ENCODE results near the gene ZNF428.
A peak's percentile ranks its signal among the peaks of the same experiment; 100 is the strongest.
"Not testable (repeated sequence)": the region's sequence is repeated elsewhere in the genome, so short reads cannot be mapped to it uniquely, and the experiment has no call there.

The ZNF428 gene

DNA sequence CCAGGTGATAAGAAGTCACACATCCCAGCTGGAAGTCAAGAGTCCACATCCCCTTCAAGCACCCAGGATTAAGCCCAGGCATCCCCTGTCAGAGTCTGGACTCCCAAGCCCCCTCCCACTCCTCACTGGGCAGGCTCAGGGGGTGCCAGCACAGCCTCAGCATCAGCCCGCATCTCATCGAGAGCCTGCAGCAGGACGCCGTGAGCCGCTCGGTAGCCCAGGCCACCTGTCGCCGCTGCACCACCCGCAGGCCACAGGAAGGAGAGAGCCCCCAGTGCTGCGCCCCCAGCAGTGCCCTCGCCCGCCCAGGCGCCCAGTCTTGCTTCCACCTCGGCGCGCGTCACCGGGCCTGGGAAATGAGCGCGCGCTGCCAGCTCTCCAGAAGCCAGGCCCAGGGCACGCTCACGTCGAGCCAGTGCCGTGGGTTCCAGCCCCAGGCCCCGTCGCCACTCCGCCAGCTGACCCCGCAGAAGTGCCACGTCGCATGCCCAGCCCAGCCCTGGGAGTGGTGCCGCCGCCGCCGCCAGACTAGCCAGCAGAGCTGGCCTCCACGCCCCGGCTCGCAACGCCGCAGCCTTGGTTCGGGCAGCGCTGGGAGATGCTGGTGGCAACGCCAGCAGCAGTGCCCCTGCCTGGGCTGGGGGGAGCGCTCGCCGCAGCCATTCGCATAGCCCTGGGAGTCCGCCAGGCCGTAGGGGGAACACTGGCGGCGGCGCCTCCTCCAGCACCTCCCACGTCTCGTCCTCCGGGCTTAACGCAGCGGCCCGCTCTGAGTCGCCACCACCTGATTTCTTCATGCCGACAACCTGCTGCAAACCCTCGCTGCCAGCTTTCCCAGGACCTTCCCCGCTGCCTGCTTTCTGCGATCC, 27.3 kb downstream of the ZNF428 start:
- DNase-seq, result no peak

DNA sequence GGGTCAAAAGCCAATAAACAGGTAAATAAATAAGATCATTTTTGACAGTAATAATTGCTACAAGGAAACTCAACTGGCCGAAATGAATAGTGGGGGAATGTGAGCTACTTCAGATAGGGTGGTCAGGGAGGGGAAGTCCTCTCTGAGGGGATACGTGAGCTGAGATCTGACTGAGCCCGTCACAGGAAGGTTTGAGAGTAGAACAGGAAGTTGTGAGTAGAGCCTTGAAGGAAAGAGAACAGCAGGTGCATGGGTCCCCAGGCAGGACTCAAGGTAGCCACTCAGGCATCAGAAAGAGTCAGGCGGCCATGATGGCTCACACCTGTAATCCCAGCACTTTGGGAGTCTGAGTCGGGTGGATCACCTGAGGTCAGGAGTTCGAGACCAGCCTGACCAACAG, 29.8 kb downstream of the ZNF428 start:
- no peak for DNase-seq

DNA sequence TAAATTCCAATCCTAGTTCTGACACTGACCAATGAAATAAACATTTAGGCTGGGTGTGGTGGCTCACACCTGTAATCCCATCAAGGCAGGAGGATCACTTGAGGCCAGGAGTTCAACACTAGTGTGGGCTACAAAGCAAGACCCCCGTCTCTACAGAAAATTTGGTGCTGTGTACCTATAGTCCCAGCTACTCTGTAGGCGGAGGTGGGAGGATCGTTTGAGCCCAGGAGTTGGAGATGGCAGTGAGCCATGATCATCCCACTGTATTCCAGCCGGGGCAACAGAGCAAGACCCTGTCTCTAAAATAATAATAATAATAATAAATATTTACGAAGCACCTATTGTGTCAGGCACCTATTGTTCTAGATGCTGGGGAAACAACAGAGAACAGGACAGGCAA, 30.2 kb downstream of the ZNF428 start:
- no peak for DNase-seq

GRCh38 chr19:43587029-43587428, 32.4 kb downstream of the ZNF428 start:
- DNase-seq, result not testable (repeated sequence)

DNA sequence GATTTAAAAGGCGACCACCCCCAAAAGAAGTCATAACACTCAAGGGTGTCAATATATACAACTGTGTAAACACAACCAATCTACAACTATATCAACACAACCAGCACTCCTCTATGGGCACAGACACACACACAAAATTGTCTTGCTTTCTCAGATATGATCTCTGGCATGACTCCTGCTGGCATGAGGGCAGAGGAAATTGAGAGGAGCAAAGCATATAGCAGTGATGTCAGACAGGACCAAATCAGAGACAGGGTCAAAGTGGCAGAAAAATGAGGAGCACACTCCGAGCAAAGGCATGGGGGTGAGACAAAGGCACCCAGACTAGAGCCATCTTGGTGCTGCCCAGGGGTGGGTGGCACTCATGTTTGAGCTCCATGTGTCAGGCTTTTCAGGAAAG, 33.1 kb downstream of the ZNF428 start:
- DNase-seq, result no peak

DNA sequence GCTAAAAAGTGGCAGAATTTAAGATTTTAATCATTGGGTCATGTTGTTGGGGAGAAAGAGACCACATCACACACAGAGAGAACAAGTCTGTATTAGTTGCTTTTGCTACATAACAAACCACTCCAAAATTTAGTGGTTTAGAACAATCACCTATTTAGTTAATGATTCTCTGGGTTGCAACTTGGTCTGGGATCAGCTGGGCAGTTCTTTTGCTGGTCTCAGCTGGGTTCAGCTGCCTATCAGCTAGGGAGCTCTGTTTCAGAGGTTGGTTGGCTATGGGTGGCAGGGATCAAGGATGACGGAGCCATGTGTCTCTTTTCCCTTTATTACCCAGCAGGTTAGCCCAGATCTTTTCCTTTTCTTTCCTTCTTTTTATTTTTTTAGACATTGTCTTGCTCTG, 34.9 kb downstream of the ZNF428 start:
- DNase-seq, result no peak

DNA sequence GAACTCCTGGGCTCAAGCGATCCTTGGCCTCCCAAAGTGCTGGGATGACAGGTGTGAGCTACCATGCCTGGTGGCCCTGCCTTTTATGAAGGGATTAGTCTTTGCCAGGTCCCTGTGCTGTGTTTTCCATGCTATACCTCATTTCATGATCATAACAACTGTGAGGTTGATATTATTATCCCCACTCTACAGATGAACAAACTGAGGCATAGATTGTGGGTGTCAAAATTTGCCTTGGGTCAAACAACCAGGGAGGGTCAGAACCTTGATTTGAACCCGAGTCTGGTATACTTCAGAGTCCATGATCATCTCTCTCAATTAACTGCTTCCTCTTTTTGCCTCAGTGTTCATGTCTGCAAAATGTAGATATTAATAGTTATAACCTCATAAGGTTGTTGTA, 36.9 kb downstream of the ZNF428 start:
- DNase-seq, result no peak

DNA sequence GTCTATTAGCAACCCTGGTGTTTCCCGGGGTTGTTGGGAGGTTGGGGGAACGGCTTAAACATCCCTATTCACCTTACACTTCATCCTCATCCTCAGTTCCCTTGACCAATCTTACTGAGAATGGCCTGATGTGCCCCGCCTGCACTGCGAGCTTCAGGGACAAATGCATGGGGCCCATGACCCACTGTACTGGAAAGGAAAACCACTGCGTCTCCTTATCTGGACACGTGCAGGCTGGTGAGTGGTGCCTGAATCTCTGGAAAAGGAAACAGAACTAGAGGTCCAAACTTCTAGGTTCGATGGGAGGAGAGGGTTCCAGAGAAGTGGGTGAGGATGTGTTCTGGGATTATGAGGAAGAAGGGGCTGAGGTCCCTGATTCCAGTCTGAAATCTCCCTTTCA, 38.0 kb downstream of the ZNF428 start:
- no peak for DNase-seq

DNA sequence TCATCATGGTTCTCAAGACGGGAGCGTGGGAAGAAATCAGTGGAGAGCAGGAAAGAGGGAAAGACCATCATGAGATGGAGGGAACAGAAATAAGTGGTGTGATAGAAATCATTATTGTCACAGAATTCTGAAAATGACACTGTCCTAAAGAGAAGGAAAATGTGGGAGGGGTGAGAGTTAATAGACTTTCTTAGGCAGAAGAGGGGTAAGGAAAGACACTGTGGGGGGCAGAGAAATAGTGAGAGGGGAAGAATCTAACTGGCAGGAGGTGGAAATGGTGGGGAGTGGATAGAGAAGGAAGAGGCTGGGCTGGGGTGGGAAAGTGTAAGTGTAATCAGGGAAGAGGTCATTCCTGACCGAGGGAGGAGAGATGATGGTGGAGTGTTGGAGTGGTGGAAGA, 40.6 kb downstream of the ZNF428 start:
- DNase-seq, result no peak

DNA sequence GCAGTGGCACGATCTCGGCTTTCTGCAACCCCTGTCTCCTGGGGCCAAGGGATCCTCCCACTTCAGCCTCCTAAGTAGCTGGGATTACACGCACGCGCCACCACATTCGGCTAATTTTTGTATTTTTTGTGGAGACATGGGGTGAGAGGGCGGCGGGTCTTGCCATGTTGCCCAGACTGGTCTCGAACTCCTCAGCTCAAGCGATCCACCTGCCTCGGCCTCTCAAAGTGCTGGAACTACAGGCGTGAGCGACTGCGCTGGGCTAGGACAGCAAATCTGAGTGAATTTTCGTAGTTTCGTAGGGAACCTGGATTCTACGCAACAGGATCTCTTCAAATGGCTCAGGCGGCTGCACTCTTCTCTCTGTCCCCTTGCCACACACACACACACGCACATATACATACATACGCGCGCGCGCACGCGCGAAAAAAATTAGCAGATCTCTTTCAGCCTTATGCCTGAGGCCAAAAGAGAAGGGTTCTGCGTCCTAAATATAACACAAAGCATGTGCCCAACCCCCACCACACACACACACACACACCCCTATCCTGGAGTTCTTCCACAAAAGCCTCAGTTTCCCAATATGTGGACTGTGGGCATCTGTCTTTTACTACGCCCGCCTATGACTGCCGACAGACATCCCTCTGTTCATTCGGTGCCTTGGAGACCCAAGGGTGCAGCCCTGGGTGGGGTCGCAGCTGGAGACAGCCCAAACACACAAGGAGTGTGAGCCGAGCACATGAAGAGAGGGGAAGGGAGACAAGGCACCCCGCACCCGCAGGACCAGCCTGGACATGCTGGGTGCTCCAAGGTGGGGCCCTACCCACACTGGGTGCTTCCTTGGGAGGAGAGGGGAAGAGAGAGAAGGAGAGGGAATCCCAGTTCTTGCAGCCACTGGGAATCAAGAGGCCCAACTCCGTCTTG, 43.2 kb downstream of the ZNF428 start:
- peak; percentile 34 to 38 for DNase-seq

DNA sequence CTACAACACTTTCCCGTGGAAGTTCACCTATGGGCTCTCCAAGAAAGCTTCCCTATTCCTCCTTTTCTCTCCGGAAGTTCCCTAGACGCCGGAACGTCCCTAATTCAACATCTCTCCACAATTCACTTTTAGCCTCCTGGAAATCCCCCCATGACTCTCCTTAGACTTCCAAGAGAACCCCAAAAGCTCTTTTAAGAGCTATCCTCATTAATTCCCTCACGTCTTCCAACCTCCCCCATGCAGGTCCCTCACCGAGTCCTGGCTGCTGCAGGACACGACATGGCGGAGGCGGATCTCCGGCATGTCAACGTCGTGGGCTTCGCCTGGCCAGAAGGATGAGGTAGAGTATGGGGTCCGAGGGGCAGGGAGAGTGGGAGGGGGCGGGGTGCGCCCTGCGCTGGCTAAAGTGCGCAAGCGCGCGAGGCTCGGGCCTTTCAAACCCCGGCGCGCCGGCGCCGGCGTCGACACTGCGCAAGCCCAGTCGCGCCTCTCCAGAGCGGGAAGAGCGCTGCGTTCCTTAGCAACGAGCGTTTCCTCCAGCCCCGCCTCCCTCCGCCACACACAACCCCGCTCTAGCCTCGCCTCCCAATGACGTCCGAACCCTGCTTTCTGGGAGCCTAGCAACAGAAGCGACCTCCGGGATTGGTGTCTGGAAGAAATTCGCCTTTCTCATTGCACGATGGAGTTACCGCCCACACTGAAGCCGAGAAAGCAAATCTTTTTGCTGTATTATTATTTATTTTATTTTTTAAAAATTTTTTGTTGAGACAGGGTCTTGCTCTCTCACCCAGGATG, 44.1 kb downstream of the ZNF428 start, which contains the start of the genes PINLYP and XRCC1:
TSS of gene PINLYP (plus strand) at position 646 of the 795 bp plus-strand sequence. CDS start 1,391 bp downstream, outside the sequence.
TSS of gene XRCC1 (minus strand) at position 372 of the 795 bp plus-strand sequence. CDS start at position 303, 69 bp downstream.
- peak; percentile 99 for DNase-seq

DNA sequence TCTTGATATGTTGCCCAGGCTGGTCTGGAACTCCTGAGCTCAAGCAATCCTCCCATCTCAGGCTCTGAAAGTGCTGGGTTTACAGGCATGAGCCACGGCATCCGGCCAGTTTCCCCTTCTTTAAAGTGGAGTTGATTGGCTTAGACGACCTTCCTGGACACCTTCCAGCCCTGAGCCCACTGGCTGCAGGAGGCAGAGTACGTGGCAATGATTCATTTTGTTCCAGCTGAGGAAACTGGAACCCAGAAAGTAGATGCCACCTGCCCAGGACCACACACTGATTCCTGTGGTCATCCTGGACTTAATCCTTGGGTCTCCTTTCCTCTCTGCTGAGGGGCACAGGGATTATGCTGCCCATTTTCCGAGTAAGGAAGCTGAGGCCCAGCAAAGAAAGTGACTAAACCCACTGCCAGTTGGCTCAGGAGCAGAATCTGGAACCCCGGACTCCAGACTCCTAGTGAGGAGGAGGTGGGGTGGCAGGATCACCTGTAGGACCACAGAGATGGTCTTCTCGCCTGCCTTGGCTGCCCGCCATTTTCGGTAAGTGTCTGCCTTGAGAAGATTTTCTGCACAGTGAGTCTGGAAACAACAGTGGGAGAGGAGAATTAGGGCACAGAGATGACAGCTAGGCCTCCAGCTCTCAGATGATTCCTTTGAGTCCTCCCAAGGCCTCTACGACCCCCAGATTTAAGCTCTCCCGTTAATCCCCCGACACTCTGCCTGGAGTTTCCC, 44.8 kb downstream of the ZNF428 start:
- DNase-seq, result no peak

GRCh38 chr19:43572171-43572588, 47.2 kb downstream of the ZNF428 start:
- no peak for DNase-seq

DNA sequence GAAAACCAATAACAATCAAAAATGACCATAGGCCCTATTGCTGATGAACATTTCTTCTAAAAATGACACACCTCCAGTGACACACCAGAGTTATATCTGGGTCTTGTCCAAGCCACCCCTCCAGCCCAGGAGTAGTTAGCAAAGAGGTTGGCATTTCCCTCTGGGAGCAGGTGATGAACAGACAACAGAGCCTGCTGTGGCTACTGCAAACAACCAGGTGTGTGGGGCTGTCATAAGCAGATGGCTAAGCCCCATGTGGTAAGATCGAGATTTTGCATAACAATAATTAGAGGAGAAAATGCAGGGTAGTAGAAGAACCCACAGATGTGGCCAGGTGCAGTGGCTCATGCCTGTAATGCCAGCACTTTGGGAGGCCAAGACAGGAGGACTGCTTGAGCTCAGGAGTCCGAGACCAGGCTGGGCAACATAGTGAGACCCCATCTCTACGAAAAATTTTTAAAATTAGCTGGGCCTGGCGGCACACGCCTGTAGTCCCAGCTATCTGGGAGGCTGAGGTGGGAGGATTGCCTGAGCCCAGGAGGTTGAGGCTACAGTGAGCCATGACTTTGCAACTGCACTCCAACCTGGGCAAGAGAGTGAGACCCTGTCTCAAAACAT, 49.1 kb downstream of the ZNF428 start:
- no peak for DNase-seq

GRCh38 chr19:43569657-43570056, 49.8 kb downstream of the ZNF428 start:
- DNase-seq, result no peak

DNA sequence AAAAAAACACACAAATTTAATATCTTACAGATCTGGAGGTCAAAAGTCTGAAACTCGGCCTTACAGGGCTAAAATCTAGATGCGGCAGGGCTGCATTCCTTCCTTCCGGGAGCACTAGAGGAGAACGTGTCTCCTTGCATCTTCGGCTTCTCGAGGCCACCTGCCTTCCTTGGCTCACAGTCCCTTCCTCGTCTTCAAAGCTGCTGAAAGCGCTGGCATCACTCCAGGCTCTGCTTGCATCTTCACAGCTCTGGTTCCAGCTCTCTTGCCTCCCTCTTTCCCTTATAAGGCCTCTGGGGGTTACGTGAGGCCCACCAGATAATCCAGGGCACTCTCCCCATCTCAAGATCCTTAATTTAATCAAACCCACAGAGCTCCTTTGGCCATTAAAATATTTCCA, 54.6 kb downstream of the ZNF428 start:
- DNase-seq, result no peak

DNA sequence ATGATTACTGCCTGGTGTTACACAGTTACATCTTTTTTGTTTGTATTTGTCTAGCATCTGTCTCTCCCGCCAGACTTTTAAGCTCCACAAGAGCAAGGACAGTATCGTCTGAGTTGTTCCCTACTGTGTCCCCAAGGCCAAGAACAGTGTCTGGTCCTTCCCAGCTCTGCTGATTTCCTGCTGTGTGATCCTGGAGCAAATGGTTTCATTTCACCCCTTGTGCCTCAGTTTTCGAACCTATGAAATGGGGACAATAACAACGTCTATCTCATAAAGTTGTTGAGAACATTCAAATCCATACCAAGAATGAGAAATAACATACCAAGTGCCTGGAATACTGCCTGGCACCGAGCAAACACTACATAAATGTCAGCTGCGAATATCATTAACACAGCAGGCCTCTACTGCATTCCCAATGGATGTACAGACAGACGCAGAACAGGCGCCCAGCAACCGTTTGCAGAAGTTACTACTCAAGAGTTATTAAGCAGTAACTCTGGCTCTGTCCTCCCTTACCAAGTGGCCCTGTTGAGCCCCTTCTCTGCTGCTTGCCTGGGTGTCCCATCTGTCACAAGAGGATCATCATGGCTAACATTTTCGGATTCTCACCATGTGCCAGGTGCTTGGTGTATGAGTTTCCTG, 55.5 kb downstream of the ZNF428 start:
- DNase-seq, result no peak

DNA sequence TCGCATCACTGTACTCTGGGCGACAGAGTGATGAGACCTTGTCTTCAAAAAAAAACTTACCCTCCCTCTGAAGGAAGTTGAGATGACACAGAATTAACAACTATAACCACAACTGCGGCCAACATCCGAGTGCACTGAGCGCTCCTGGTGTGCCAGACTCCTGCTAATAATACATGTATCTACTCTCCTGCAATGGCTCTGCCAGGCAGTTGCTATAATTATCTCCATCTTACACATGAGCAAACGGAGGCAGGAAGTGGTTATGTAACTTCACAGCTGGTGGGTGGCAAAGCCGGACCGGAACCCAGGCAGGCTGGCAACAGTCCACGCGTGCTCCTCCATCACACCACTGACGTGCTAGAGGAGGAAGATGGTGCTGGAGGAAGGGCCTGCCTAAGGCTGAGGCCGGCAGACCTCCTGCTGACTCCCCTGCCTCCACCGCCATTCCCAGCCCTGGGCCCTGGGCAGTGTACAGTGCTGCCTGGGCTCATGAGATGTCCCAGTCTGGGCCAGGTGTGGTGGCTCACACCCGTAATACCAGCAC, 56.7 kb downstream of the ZNF428 start:
- no peak for DNase-seq

DNA sequence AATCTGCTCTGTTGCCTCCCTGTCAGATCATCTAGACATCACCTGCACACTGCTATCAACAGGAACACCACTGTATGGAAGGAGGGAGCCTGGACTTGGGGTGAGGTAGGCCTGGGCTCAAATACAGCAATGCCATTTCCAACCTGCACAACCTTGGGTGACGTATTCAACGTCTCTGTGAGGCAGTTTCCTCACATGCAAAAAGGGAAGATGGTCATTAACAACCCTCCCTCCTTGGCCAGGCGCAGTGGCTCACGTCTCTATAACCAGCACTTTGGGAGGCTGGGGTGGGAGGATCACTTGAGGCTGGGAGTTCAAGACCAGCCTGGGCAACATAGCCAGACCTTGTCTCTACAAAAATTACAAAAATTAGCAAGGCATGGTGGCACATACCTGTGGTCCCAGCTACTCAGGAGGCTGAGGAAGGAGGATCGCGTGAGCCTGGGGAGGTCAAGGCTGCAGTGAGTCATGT, 57.2 kb downstream of the ZNF428 start:
- DNase-seq, result no peak

- no peak for DNase-seq
Observed at GRCh38 chr19:43561139-43561970, 58.1 kb downstream of the ZNF428 start.
